Cerebellar nuclear complex (tissue), 1 donor: ENCODE measurements around the gene IRX5.

Experiments used
- DNase-seq, 2 experiments: peaks; one replicate each; lab custom pipeline; 2025; lab: John Stamatoyannopoulos, UW

The IRX5 gene

GRCh38 chr16:54952195-54952594, 21.5 kb downstream of the IRX5 start:
- DNase-seq, result no peak

- DNase-seq, result no peak
These were observed 22.8 kb downstream of the IRX5 start for GRCh38 chr16:54953461-54953860.

GRCh38 chr16:54954220-54954619, 23.6 kb downstream of the IRX5 start:
- no peak for DNase-seq

GRCh38 chr16:54955757-54956156, 25.1 kb downstream of the IRX5 start:
- DNase-seq, result no peak

GRCh38 chr16:54957403-54958166, 26.9 kb downstream of the IRX5 start:
- DNase-seq, result no peak

- DNase-seq, result no peak
These were observed 31.4 kb downstream of the IRX5 start for GRCh38 chr16:54962045-54962444.

- DNase-seq, result no peak
These were observed 33.6 kb downstream of the IRX5 start for GRCh38 chr16:54964239-54964638.

GRCh38 chr16:54965464-54965863, 34.8 kb downstream of the IRX5 start:
- DNase-seq, result no peak

- DNase-seq, result no peak
These were observed 37.3 kb downstream of the IRX5 start for GRCh38 chr16:54968011-54968410.

GRCh38 chr16:54968784-54969183, 38.1 kb downstream of the IRX5 start:
- no peak for DNase-seq

- DNase-seq, result no peak
These were observed 39.4 kb downstream of the IRX5 start for GRCh38 chr16:54970016-54970415.

GRCh38 chr16:54974367-54974766, 43.7 kb downstream of the IRX5 start:
- no peak for DNase-seq

GRCh38 chr16:54976651-54977200, 46.1 kb downstream of the IRX5 start:
- no peak for DNase-seq

GRCh38 chr16:54977211-54977610, 46.5 kb downstream of the IRX5 start:
- no peak for DNase-seq

- DNase-seq, result no peak
These were observed 50.2 kb downstream of the IRX5 start for GRCh38 chr16:54980821-54981220.
